B cell (primary cell): ENCODE measurements around the gene CEACAM3. TPM values are rescaled to one million over a fixed set of nuclear protein-coding genes. Genes with fewer than 3 reads are reported as not detected.

Experiments used
- ATAC-seq: fragments of 200-7000 bp; cut with Tn5 transposase; one replicate; pipeline ENCODE4 v1.10.0; 2021; ENCODE audit warnings: low read depth, mild to moderate bottlenecking, moderate number of reproducible peaks, moderate library complexity
- CTCF ChIA-PET: fragments of 350-600 bp; sonication (Branson Sonifier 250); formaldehyde crosslinking; loops from one replicate; lab custom pipeline; 2021; ENCODE audit warnings: antibody characterized with exemption, inconsistent platforms; lab: Charles Lee
- POLR2A ChIA-PET: fragments of 350-600 bp; sonication (Branson Sonifier 250); formaldehyde crosslinking; loops from one replicate; lab custom pipeline; 2021; ENCODE audit warnings: antibody characterized with exemption; lab: Charles Lee
- DNase-seq: peaks from one replicate; pipeline ENCODE4 v3.0.0; 2013
- H2AFZ ChIP-seq: 2 replicates; pipeline ENCODE4 v1.6.1; 2012; ENCODE audit warnings: mild to moderate bottlenecking, low read depth, low read length; ENCODE audit not compliant: insufficient read depth, poor library complexity, severe bottlenecking
- H3K27ac ChIP-seq, 2 donors: 1 replicate in 1 of 2; 2 replicates in 1 of 2; pipeline ENCODE4 v1.5.1; 2012 to 2013; ENCODE audit warnings: low read length in 2 of 2, mild to moderate bottlenecking in 2 of 2, moderate library complexity in 1 of 2
- H3K27me3 ChIP-seq, 4 experiments: fragments of 200-600 bp in 1 of 4; sonication (generic) in 1 of 4; replicated peaks in 1 of 4; 1 replicate in 2 of 4; 2 replicates in 2 of 4; pipeline versions ENCODE4 v1.6.1 to v1.7.0; 2013 to 2016; ENCODE audit warnings: low read length in 3 of 4, mild to moderate bottlenecking in 2 of 4, mixed read lengths in 1 of 4, moderate library complexity in 1 of 4; ENCODE audit not compliant: insufficient read depth in 4 of 4, control insufficient read depth in 3 of 4; ENCODE audit errors: control extremely low read depth in 1 of 4
- H3K36me3 ChIP-seq, 2 experiments: replicated peaks in 1 of 2; 1 replicate in 1 of 2; 2 replicates in 1 of 2; pipeline versions ENCODE4 v1.6.1 to v1.7.1; 2013; ENCODE audit warnings: low read length in 1 of 2; ENCODE audit not compliant: insufficient read depth in 2 of 2, control insufficient read depth in 1 of 2; ENCODE audit errors: control extremely low read depth in 1 of 2, extremely low read depth in 1 of 2
- H3K4me1 ChIP-seq, 2 donors: fragments of 200-600 bp in 1 of 2; sonication (generic) in 1 of 2; 1 replicate in 1 of 2; 2 replicates in 1 of 2; pipeline versions ENCODE4 v1.5.1 to v1.6.1; 2013 to 2017; ENCODE audit warnings: low read length in 2 of 2; ENCODE audit not compliant: control insufficient read depth in 2 of 2, insufficient read depth in 2 of 2
- H3K4me2 ChIP-seq: replicated peaks from 2 replicates; pipeline ENCODE3; 2012; ENCODE audit warnings: mild to moderate bottlenecking, low read depth, low read length; ENCODE audit not compliant: poor library complexity, severe bottlenecking
- H3K4me3 ChIP-seq, 5 experiments: fragments of 200-600 bp in 1 of 5; sonication (generic) in 1 of 5; 1 replicate in 3 of 5; 2 replicates in 2 of 5; pipeline versions ENCODE4 v1.5.1 to v1.7.0; 2011 to 2016; ENCODE audit warnings: low read length in 4 of 5, mild to moderate bottlenecking in 4 of 5, low read depth in 2 of 5, control low read depth in 1 of 5, moderate library complexity in 1 of 5; ENCODE audit not compliant: insufficient read depth in 1 of 5; ENCODE audit errors: control extremely low read depth in 1 of 5, extremely low read depth in 1 of 5
- H3K79me2 ChIP-seq: fragments of 200-600 bp; sonication (generic); one replicate; pipeline ENCODE4 v1.6.0; 2016; ENCODE audit warnings: low read length; ENCODE audit not compliant: control insufficient read depth, insufficient read depth
- H3K9ac ChIP-seq: fragments of 200-600 bp; sonication (generic); 2 replicates; pipeline ENCODE4 v1.6.1; 2017; ENCODE audit warnings: mild to moderate bottlenecking, low read length, moderate library complexity
- H3K9me3 ChIP-seq, 3 donors: one replicate each; pipeline versions ENCODE4 v1.6.1 to v1.7.1; 2013; ENCODE audit warnings: low read length in 2 of 3; ENCODE audit not compliant: control insufficient read depth in 2 of 3, insufficient read depth in 1 of 3; ENCODE audit errors: control extremely low read depth in 1 of 3
- H4K20me1 ChIP-seq: 2 replicates; pipeline ENCODE4 v1.6.0; 2012; ENCODE audit warnings: mild to moderate bottlenecking, low read length; ENCODE audit not compliant: insufficient read depth, control insufficient read depth, poor library complexity, severe bottlenecking
- H3K27ac Mint-ChIP-seq: one replicate; pipeline ENCODE4 v1.8.0; 2021; ENCODE audit warnings: mixed read lengths
- H3K27me3 Mint-ChIP-seq: one replicate; pipeline ENCODE4 v1.8.0; 2021; ENCODE audit warnings: mixed read lengths
- H3K4me1 Mint-ChIP-seq: one replicate; pipeline ENCODE4 v1.8.0; 2021; ENCODE audit warnings: mixed read lengths
- H3K4me3 Mint-ChIP-seq: one replicate; pipeline ENCODE4 v1.8.0; 2021; ENCODE audit warnings: mixed read lengths
- H3K9me3 Mint-ChIP-seq: one replicate; pipeline ENCODE4 v1.8.0; 2022; ENCODE audit warnings: mixed read lengths; ENCODE audit not compliant: insufficient read depth
- CTCF ChIP-seq: fragments of 200-600 bp; IDR thresholded peaks from one replicate; pipeline ENCODE4 v1.8.0; 2022; ENCODE audit warnings: antibody characterized with exemption, mild to moderate bottlenecking
- EZH2 ChIP-seq: IDR thresholded peaks from 2 replicates; pipeline ENCODE4 v1.6.1; 2012; ENCODE audit warnings: borderline replicate concordance, low read depth, mild to moderate bottlenecking, moderate library complexity, low read length; ENCODE audit not compliant: insufficient read depth, poor library complexity, severe bottlenecking
- WGBS: methylation state at CpG from one replicate; pipeline ENCODE4 v1.1.5; 2013; ENCODE audit warnings: missing lambda C conversion rate; ENCODE audit not compliant: insufficient coverage; 5-methylcytosine and 5-hydroxymethylcytosine counted together
- intact Hi-C: fragments of 100-400 bp; cut with micrococcal nuclease; formaldehyde crosslinking; loops from one replicate; pipeline ENCODE4 v1.10.0; 2022
- polyA plus RNA-seq: library from polyadenylated mRNA; depleted of rRNA; stranded (reverse); fragments of >200 nt; gene quantifications from 2 replicates; pipeline ENCODE4 v1.2.3, GENCODE V29; 2012
- total RNA-seq, 2 donors: library from RNA; stranded (reverse); fragments of 120-200 nt in 1 of 2; gene quantifications; 1 replicate in 1 of 2; 2 replicates in 1 of 2; pipeline versions ENCODE4 v1.2.3 to v1.2.4, GENCODE V29; 2013 to 2022

Gene CEACAM3
- total and polyA plus RNA-seq, 2 donors (not counting 1 experiment from before 2014, with no cell fraction given), result not detected

DNA sequence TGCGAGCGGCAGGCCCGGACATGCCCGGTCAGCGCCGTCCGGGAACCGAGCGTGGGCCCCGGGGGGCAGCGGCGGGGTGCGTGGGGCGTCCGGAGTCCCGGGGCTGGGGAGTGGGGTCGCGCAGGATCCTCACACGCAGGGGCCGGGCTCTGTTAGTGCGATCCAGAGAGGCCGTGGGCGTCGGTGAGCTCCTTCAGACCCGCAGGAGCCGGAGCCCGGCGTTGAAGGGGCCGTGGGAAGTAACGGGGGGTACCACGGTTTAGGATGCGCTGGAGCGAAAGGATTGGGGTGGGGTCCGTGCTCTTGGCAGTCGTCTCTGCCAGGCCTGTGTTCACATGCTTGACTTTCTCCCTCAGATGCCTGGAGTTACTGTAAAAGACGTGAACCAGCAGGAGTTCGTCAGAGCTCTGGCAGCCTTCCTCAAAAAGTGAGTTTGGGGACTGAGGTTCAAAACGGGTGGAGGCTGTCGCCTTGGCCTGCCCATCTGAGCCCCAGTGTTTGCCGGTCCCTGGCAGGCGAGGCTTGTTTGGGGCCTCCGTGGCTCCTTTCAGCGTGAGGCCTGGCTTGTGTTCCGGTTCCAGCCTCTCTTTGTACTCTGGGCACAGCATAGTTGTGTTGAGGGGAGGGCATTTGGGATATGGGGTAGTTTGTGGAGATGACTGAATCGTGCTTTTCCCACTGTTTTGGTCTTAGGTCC, 64.2 kb downstream of the CEACAM3 start:
- Histone ChIP-seq H3K9ac (peak overlapping the region; percentile 93), H3K27ac (peak overlapping the region; percentile 58 to 94), H3K4me3 (peak overlapping the region; percentile 34 to 96 (median 75)), H3K36me3 (peaks cover 2 to 49% of the 10 kb centered on the region in 2 experiments), H3K79me2 (peaks cover 55% of the 10 kb centered on the region), H3K4me2 (peak overlapping the region; percentile 94), H2AFZ (peak overlapping the region; percentile 81), H4K20me1 (peaks cover 51% of the 10 kb centered on the region), H3K9me3 (no peaks in the 10 kb centered on the region), H3K4me1 (peaks cover 42 to 54% of the 10 kb centered on the region in 2 donors), H3K27me3 (no peaks in the 10 kb centered on the region)
- Mint-ChIP-seq H3K9me3 (no peaks in the 10 kb centered on the region), H3K4me3 (peak overlapping the region; percentile 92), H3K27me3 (no peaks in the 10 kb centered on the region), H3K4me1 (peaks cover 50% of the 10 kb centered on the region), H3K27ac (peak overlapping the region; percentile 91)
- no peak for TF ChIP-seq EZH2
- TF ChIP-seq CTCF, result no peak
- CTCF ChIA-PET, result interaction anchor here (0.6 to 5.9 kb wide), 18 partner anchors 11 to 329 kb away, joined by 3 to 83 read pairs (median 8); partner anchors contain the start of genes ARHGEF1, CD79A and RABAC1
- ATAC-seq, result no peak
- POLR2A ChIA-PET, result interaction anchor here (0.6 to 2.8 kb wide), 13 partner anchors 10 to 597 kb away, joined by 4 to 57 read pairs (median 12); partner anchors contain the start of genes ARHGEF1, CD79A, HNRNPUL1 and RABAC1
- under 1% methylated on average over 45 of the region's 45 CpGs for WGBS
- intact Hi-C loops, result loop anchor here (1.0 kb wide), 3 partner anchors 11 to 99 kb away; partner anchors contain the start of gene RABAC1
- no peak for DNase-seq

Other genes with a start within 250 kb of the CEACAM3 start
- 18.9 and 19.3 TPM in 2 replicates for gene CEACAM21, start 220.4 kb upstream of the CEACAM3 start, total RNA-seq
- gene CEACAM21, start 220.4 kb upstream of the CEACAM3 start, polyA plus RNA-seq, result 18.7 and 27.3 TPM in 2 replicates
- gene CEACAM4, start 169.5 kb upstream of the CEACAM3 start, total RNA-seq, result not detected in 2 replicates
- 0.34 TPM in 1 of 2 replicates, not detected in the other for gene CEACAM4, start 169.5 kb upstream of the CEACAM3 start, polyA plus RNA-seq
- not detected in 2 replicates for gene CEACAM7, start 108.3 kb upstream of the CEACAM3 start, total RNA-seq
- gene CEACAM7, start 108.3 kb upstream of the CEACAM3 start, polyA plus RNA-seq, result not detected in 2 replicates
- gene CEACAM5, start 88.0 kb upstream of the CEACAM3 start, total RNA-seq, result not detected in 2 replicates
- gene CEACAM5, start 88.0 kb upstream of the CEACAM3 start, polyA plus RNA-seq, result not detected in 2 replicates
- gene CEACAM6, start 41.1 kb upstream of the CEACAM3 start, total RNA-seq, result not detected in 2 replicates
- gene CEACAM6, start 41.1 kb upstream of the CEACAM3 start, polyA plus RNA-seq, result not detected in 2 replicates
- gene LYPD4, start 48.1 kb downstream of the CEACAM3 start, total RNA-seq, result not detected in 2 replicates
- gene LYPD4, start 48.1 kb downstream of the CEACAM3 start, polyA plus RNA-seq, result not detected in 2 replicates
- not detected in 2 replicates for gene DMRTC2, start 48.5 kb downstream of the CEACAM3 start, total RNA-seq
- not detected in 2 replicates for gene DMRTC2, start 48.5 kb downstream of the CEACAM3 start, polyA plus RNA-seq
- 3,294 and 3,322 TPM in 2 replicates for gene RPS19, start 63.7 kb downstream of the CEACAM3 start, total RNA-seq
- 6,261 and 9,144 TPM in 2 replicates for gene RPS19, start 63.7 kb downstream of the CEACAM3 start, polyA plus RNA-seq
- 1,230 and 1,280 TPM in 2 replicates for gene CD79A, start 80.7 kb downstream of the CEACAM3 start, total RNA-seq
- 1,116 and 1,471 TPM in 2 replicates for gene CD79A, start 80.7 kb downstream of the CEACAM3 start, polyA plus RNA-seq
- 646 and 661 TPM in 2 replicates for gene ARHGEF1, start 86.6 kb downstream of the CEACAM3 start, total RNA-seq
- 886 and 1,024 TPM in 2 replicates for gene ARHGEF1, start 86.6 kb downstream of the CEACAM3 start, polyA plus RNA-seq
- 2.3 and 2.4 TPM in 2 replicates for gene ERFL, start 131.9 kb downstream of the CEACAM3 start, total RNA-seq
- 5.1 and 5.5 TPM in 2 replicates for gene ERFL, start 131.9 kb downstream of the CEACAM3 start, polyA plus RNA-seq
- 139 and 146 TPM in 2 replicates for gene RABAC1, start 162.7 kb downstream of the CEACAM3 start, total RNA-seq
- gene RABAC1, start 162.7 kb downstream of the CEACAM3 start, polyA plus RNA-seq, result 190 and 206 TPM in 2 replicates
- 3.4 and 3.8 TPM in 2 replicates for gene ATP1A3, start 197.6 kb downstream of the CEACAM3 start, total RNA-seq
- gene ATP1A3, start 197.6 kb downstream of the CEACAM3 start, polyA plus RNA-seq, result 0.62 and 1.2 TPM in 2 replicates